A673 (cell line): ENCODE data around the gene STIMATE.

Source experiments
- EZH2 ChIP-seq: fragments of 200-600 bp; sonication (generic); IDR thresholded peaks from 2 replicates; pipeline ENCODE4 v1.6.1; 2017; ENCODE audit warnings: borderline replicate concordance, low read depth, mild to moderate bottlenecking, mixed read lengths, antibody characterized with exemption, low read length; ENCODE audit not compliant: poor library complexity, severe bottlenecking
- TF ChIP-seq, protein P1 (sequence below): fragments of 300-800, 200-600 bp; sonication (generic); conservative IDR thresholded peaks from 2 replicates; pipeline ENCODE4 v1.5.1; 2017; ENCODE audit warnings: low read depth, mild to moderate bottlenecking, antibody characterized with exemption, low read length, moderate library complexity, mixed read lengths

DNA sequence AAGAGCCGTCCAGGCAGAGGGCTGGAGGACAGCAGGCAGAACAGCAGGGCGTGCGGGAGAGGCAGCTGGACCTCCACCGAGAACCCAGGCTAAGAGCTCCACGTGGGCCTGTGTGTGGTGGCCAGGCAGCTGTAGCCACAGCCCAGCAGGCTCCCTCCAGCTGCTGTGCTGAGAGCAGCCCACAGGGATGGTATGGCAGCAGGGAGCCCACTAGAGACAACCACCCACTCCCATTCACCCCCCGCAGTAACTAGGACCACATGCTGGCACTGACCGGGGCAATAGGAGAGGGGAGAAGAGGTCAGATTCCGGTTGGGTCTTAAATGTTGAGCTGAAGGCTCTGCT, 37.0 kb downstream of the STIMATE start:
- TF ChIP-seq, protein P1, sequence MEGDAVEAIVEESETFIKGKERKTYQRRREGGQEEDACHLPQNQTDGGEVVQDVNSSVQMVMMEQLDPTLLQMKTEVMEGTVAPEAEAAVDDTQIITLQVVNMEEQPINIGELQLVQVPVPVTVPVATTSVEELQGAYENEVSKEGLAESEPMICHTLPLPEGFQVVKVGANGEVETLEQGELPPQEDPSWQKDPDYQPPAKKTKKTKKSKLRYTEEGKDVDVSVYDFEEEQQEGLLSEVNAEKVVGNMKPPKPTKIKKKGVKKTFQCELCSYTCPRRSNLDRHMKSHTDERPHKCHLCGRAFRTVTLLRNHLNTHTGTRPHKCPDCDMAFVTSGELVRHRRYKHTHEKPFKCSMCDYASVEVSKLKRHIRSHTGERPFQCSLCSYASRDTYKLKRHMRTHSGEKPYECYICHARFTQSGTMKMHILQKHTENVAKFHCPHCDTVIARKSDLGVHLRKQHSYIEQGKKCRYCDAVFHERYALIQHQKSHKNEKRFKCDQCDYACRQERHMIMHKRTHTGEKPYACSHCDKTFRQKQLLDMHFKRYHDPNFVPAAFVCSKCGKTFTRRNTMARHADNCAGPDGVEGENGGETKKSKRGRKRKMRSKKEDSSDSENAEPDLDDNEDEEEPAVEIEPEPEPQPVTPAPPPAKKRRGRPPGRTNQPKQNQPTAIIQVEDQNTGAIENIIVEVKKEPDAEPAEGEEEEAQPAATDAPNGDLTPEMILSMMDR: no peak
- TF ChIP-seq EZH2: no peak
